ENCODE data around the gene ABHD14A.
A peak's percentile ranks its signal among the peaks of the same experiment; 100 is the strongest.

ABHD14A gene

GRCh38 chr3:51983578-51984268, 8.9 kb downstream of the ABHD14A start:
- TF ChIP-seq USF1 (IDR thresholded peaks at IDR 0.05): no peak
- TF ChIP-seq REST (IDR thresholded peaks at IDR 0.05; ENCODE audit: low read depth): no peak
- no peak; the same call in 1 of the 2 replicates for TF ChIP-seq ZBTB7A (IDR thresholded peaks at IDR 0.05; ENCODE audit: low read depth)
- TF ChIP-seq EGR1 (IDR thresholded peaks at IDR 0.05): no peak

GRCh38 chr3:51984269-51984647, 9.4 kb downstream of the ABHD14A start:
- TF ChIP-seq YY1 (IDR thresholded peaks at IDR 0.05; ENCODE audit: low read depth) (no peak), USF1 (IDR thresholded peaks at IDR 0.05) (no peak), FOXM1 (IDR thresholded peaks at IDR 0.05; ENCODE audit: borderline replicate concordance, low read depth) (no peak), EGR1 (IDR thresholded peaks at IDR 0.05) (no peak), ZBTB7A (IDR thresholded peaks at IDR 0.05; ENCODE audit: low read depth) (no peak), MAX (IDR thresholded peaks at IDR 0.05) (no peak), TEAD4 (IDR thresholded peaks at IDR 0.05) (no peak), TCF12 (IDR thresholded peaks at IDR 0.05; ENCODE audit: low read depth) (no peak), NFIC (IDR thresholded peaks at IDR 0.05) (no peak), RAD21 (IDR thresholded peaks at IDR 0.05; ENCODE audit: low read depth) (no peak), CEBPB (IDR thresholded peaks at IDR 0.05) (no peak), TAF1 (IDR thresholded peaks at IDR 0.05; ENCODE audit: low read depth) (no peak), REST (IDR thresholded peaks at IDR 0.05; ENCODE audit: low read depth) (no peak), EP300 (IDR thresholded peaks at IDR 0.05; ENCODE audit: borderline replicate concordance) (no peak)

GRCh38 chr3:51985063-51985462, 10.2 kb downstream of the ABHD14A start:
- no peak for TF ChIP-seq REST (IDR thresholded peaks at IDR 0.05; ENCODE audit: low read depth)
- TF ChIP-seq TCF12 (IDR thresholded peaks at IDR 0.05; ENCODE audit: low read depth): no peak
- TF ChIP-seq CEBPB (IDR thresholded peaks at IDR 0.05): no peak
- TF ChIP-seq RAD21 (IDR thresholded peaks at IDR 0.05; ENCODE audit: low read depth): no peak
- no peak for TF ChIP-seq NFIC (IDR thresholded peaks at IDR 0.05)
- TF ChIP-seq EP300 (IDR thresholded peaks at IDR 0.05; ENCODE audit: borderline replicate concordance): no peak

GRCh38 chr3:51986010-51986947, 11.4 kb downstream of the ABHD14A start:
- TF ChIP-seq TAF1 (IDR thresholded peaks at IDR 0.05; ENCODE audit: low read depth): 0 out of 2 replicates have a peak, but pooled peaks have one; percentile 16
- no peak for TF ChIP-seq TEAD4 (IDR thresholded peaks at IDR 0.05)
- no peak for TF ChIP-seq YY1 (IDR thresholded peaks at IDR 0.05; ENCODE audit: low read depth)

GRCh38 chr3:51987568-51987967, 12.7 kb downstream of the ABHD14A start:
- TF ChIP-seq ZBTB7A (IDR thresholded peaks at IDR 0.05; ENCODE audit: low read depth) (no peak), MAX (IDR thresholded peaks at IDR 0.05) (no peak), NFIC (IDR thresholded peaks at IDR 0.05) (no peak), REST (IDR thresholded peaks at IDR 0.05; ENCODE audit: low read depth) (no peak), EGR1 (IDR thresholded peaks at IDR 0.05) (no peak), RAD21 (IDR thresholded peaks at IDR 0.05; ENCODE audit: low read depth) (no peak), TAF1 (IDR thresholded peaks at IDR 0.05; ENCODE audit: low read depth) (no peak), TEAD4 (IDR thresholded peaks at IDR 0.05) (no peak), YY1 (IDR thresholded peaks at IDR 0.05; ENCODE audit: low read depth) (no peak), EP300 (IDR thresholded peaks at IDR 0.05; ENCODE audit: borderline replicate concordance) (no peak), USF1 (IDR thresholded peaks at IDR 0.05) (no peak), TCF12 (IDR thresholded peaks at IDR 0.05; ENCODE audit: low read depth) (no peak), CREB1 (IDR thresholded peaks at IDR 0.05; ENCODE audit: low read depth) (no peak)
